ENCODE measurements around the gene MED13L.

- TF ChIP-seq CTCF (IDR thresholded peaks at IDR 0.05): no peak
- no peak for TF ChIP-seq POLR2A (IDR thresholded peaks at IDR 0.05)
These were observed 287.3 kb downstream of the MED13L start for GRCh38 chr12:115990241-115990640.

Measured in heart left ventricle (tissue), 13 donors.